GM19452 (cell line): Measurements from ENCODE around the gene PAX7.
"Not testable (repeated sequence)": the region's sequence is repeated elsewhere in the genome, so short reads cannot be mapped to it uniquely, and the experiment has no call there.

Experiments used
- ATAC-seq: cut with Tn5 transposase; IDR thresholded peaks from one replicate; pipeline ENCODE4 v1.9.1; 2021; ENCODE audit not compliant: unreplicated experiment

Gene PAX7

GRCh38 chr1:18630511-18631495 is at the start of gene PAX7:
Gene PAX7, plus strand, starts transcription at chr1:18630846. Its CDS starts 758 bp downstream, at chr1:18631604.
- ATAC-seq: no peak

GRCh38 chr1:18581420-18581880 is 49.2 kb upstream of the PAX7 start:
- ATAC-seq: no peak

- no peak for ATAC-seq
Measured at GRCh38 chr1:18582890-18583289, 47.8 kb upstream of the PAX7 start.

- ATAC-seq: no peak
Measured at GRCh38 chr1:18583326-18583941, 47.2 kb upstream of the PAX7 start.

- not testable (repeated sequence) for ATAC-seq
Measured at GRCh38 chr1:18586016-18586415, 44.6 kb upstream of the PAX7 start.

- ATAC-seq: no peak
Measured at GRCh38 chr1:18588093-18588492, 42.6 kb upstream of the PAX7 start.

GRCh38 chr1:18592368-18592767 is 38.3 kb upstream of the PAX7 start:
- ATAC-seq: no peak

GRCh38 chr1:18597160-18598042 is 33.2 kb upstream of the PAX7 start:
- no peak for ATAC-seq

- no peak for ATAC-seq
Measured at GRCh38 chr1:18599086-18599485, 31.6 kb upstream of the PAX7 start.

- no peak for ATAC-seq
Measured at GRCh38 chr1:18599704-18600103, 30.9 kb upstream of the PAX7 start.

GRCh38 chr1:18602533-18603211 is 28.0 kb upstream of the PAX7 start:
- no peak for ATAC-seq

GRCh38 chr1:18603212-18603852 is 27.3 kb upstream of the PAX7 start:
- no peak for ATAC-seq

- no peak for ATAC-seq
Measured at GRCh38 chr1:18606443-18607288, 24.0 kb upstream of the PAX7 start.

GRCh38 chr1:18607289-18607760 is 23.3 kb upstream of the PAX7 start:
- no peak for ATAC-seq

- ATAC-seq: no peak
Measured at GRCh38 chr1:18608534-18608933, 22.1 kb upstream of the PAX7 start.

- ATAC-seq: no peak
Measured at GRCh38 chr1:18611311-18611710, 19.3 kb upstream of the PAX7 start.

GRCh38 chr1:18612073-18612472 is 18.6 kb upstream of the PAX7 start:
- ATAC-seq: no peak

- ATAC-seq: no peak
Measured at GRCh38 chr1:18614069-18614735, 16.4 kb upstream of the PAX7 start.
